WTC11 (cell line): ENCODE data around the gene NPHS1. TPM values are rescaled to one million over a fixed set of nuclear protein-coding genes. Genes with fewer than 3 reads are reported as not detected.

Source experiments
- ATAC-seq: fragments of 200-7000 bp; cut with Tn5 transposase; 2 replicates; pipeline ENCODE4 v1.10.0; 2021; ENCODE audit warnings: mild to moderate bottlenecking, moderate library complexity
- CTCF ChIA-PET: fragments of 300-600 bp; sonication (Branson Sonifier 250); formaldehyde crosslinking; loops from one replicate; lab custom pipeline; 2021; ENCODE audit warnings: antibody characterized with exemption; lab: Charles Lee
- POLR2A ChIA-PET: fragments of 350-600 bp; sonication (Branson Sonifier 250); formaldehyde crosslinking; loops from one replicate; lab custom pipeline; 2021; ENCODE audit warnings: antibody characterized with exemption; lab: Charles Lee
- DNase-seq: peaks from one replicate; pipeline ENCODE4 v3.0.0; 2021; ENCODE audit warnings: low spot score
- H3K27ac Mint-ChIP-seq: 2 replicates; pipeline ENCODE4 v1.8.0; 2021; ENCODE audit warnings: mixed read lengths
- H3K27me3 Mint-ChIP-seq: 2 replicates; pipeline ENCODE4 v1.8.0; 2021; ENCODE audit warnings: low read depth, mild to moderate bottlenecking, moderate library complexity, mixed read lengths
- H3K36me3 Mint-ChIP-seq: 2 replicates; pipeline ENCODE4 v1.8.0; 2021; ENCODE audit warnings: mixed read lengths
- H3K4me1 Mint-ChIP-seq: 2 replicates; pipeline ENCODE4 v1.8.0; 2022; ENCODE audit warnings: mixed read lengths
- H3K4me3 Mint-ChIP-seq: 2 replicates; pipeline ENCODE4 v1.8.0; 2021; ENCODE audit warnings: mild to moderate bottlenecking, moderate library complexity, mixed read lengths
- H3K9me3 Mint-ChIP-seq: 2 replicates; pipeline ENCODE4 v1.8.0; 2021; ENCODE audit warnings: mixed read lengths
- AFF4 ChIP-seq: sonication (generic); formaldehyde crosslinking; IDR thresholded peaks from 2 replicates; pipeline ENCODE4 v1.8.1; 2023; ENCODE audit warnings: mild to moderate bottlenecking, missing genetic modification reagents, borderline replicate concordance
- AR ChIP-seq: fragments of 250-450 bp; sonication (Bioruptor Pico); IDR thresholded peaks from 2 replicates; pipeline ENCODE4 v1.9.0; 2021; ENCODE audit warnings: mild to moderate bottlenecking
- ARID4B ChIP-seq: sonication (generic); formaldehyde crosslinking; IDR thresholded peaks from 2 replicates; pipeline ENCODE4 v1.8.0; 2023; ENCODE audit warnings: missing genetic modification reagents, mild to moderate bottlenecking, borderline replicate concordance
- ATF1 ChIP-seq: sonication (generic); formaldehyde crosslinking; IDR thresholded peaks from 2 replicates; pipeline ENCODE4 v1.8.1; 2023; ENCODE audit warnings: mild to moderate bottlenecking, moderate library complexity, missing genetic modification reagents
- CBFB ChIP-seq: sonication (generic); formaldehyde crosslinking; IDR thresholded peaks from 2 replicates; pipeline ENCODE4 v1.8.1; 2022; ENCODE audit warnings: mild to moderate bottlenecking, low read depth, missing genetic modification reagents
- CREB1 ChIP-seq: sonication (generic); formaldehyde crosslinking; IDR thresholded peaks from 2 replicates; pipeline ENCODE4 v1.8.0; 2023; ENCODE audit warnings: mild to moderate bottlenecking, missing genetic modification reagents
- ETV6 ChIP-seq: sonication (generic); formaldehyde crosslinking; IDR thresholded peaks from 2 replicates; pipeline ENCODE4 v1.8.1; 2022; ENCODE audit warnings: mild to moderate bottlenecking, missing genetic modification reagents
- MXD4 ChIP-seq: fragments of 250-450 bp; sonication (Bioruptor Pico); IDR thresholded peaks from 2 replicates; pipeline ENCODE4 v1.8.0; 2021; ENCODE audit warnings: mild to moderate bottlenecking, moderate library complexity, borderline replicate concordance
- NFATC4 ChIP-seq: fragments of 250-450 bp; sonication (Bioruptor Pico); IDR thresholded peaks from 2 replicates; pipeline ENCODE4 v1.9.0; 2021; ENCODE audit warnings: mild to moderate bottlenecking
- NFYB ChIP-seq: sonication (generic); formaldehyde crosslinking; conservative IDR thresholded peaks from 2 replicates; pipeline ENCODE4 v1.8.0; 2022; ENCODE audit warnings: low read depth, missing genetic modification reagents
- ZBTB21 ChIP-seq: sonication (generic); formaldehyde crosslinking; IDR thresholded peaks from 2 replicates; pipeline ENCODE4 v1.8.1; 2023; ENCODE audit warnings: mild to moderate bottlenecking, missing genetic modification reagents, borderline replicate concordance
- ZMAT4 ChIP-seq: fragments of 250-450 bp; sonication (Bioruptor Pico); IDR thresholded peaks from 2 replicates; pipeline ENCODE4 v1.9.0; 2021; ENCODE audit warnings: mild to moderate bottlenecking
- ZSCAN18 ChIP-seq: fragments of 250-450 bp; sonication (Bioruptor Pico); IDR thresholded peaks from 2 replicates; pipeline ENCODE4 v2.1.2; 2022; ENCODE audit warnings: mild to moderate bottlenecking, moderate library complexity
- total RNA-seq: library from RNA; stranded (reverse); gene quantifications from 3 replicates; pipeline ENCODE4 v1.2.3, GENCODE V29; 2021

Gene NPHS1
- total RNA-seq, 1 experiment from 2014 or later, result 0.61 TPM

GRCh38 chr19:35897706-35898451 lies 45.6 kb upstream of the NPHS1 start:
- Mint-ChIP-seq H3K36me3 (peaks cover 31% of the 10 kb centered on the region), H3K27ac (no peak overlapping the region), H3K4me1 (peaks cover 11% of the 10 kb centered on the region), H3K9me3 (no peaks in the 10 kb centered on the region), H3K27me3 (peaks cover 11% of the 10 kb centered on the region), H3K4me3 (peak overlapping the region; percentile 93)
- ChIA-PET CTCF (interaction anchor here (0.7 kb wide), 1 partner anchor 33 kb away, joined by 3 read pairs; no protein-coding TSS in a partner anchor), POLR2A (interaction anchor here (0.7 kb wide), 2 partner anchors 244 to 926 kb away, joined by 3 to 5 read pairs; no protein-coding TSS in a partner anchor)
- DNase-seq (no peak), ATAC-seq (no peak)
- TF ChIP-seq AFF4 (CRISPR knock-in tag), result no peak
- no peak for TF ChIP-seq CBFB
- no peak for TF ChIP-seq ATF1
- TF ChIP-seq ZMAT4 (CRISPR knock-in tag), result no peak
- no peak for TF ChIP-seq NFATC4
- no peak for TF ChIP-seq NFYB (CRISPR knock-in tag)
- TF ChIP-seq ZBTB21 (CRISPR knock-in tag), result no peak
- TF ChIP-seq ZSCAN18 (CRISPR knock-in tag), result no peak
- TF ChIP-seq CREB1 (CRISPR knock-in tag), result no peak
- TF ChIP-seq AR (CRISPR knock-in tag), result no peak
- no peak for TF ChIP-seq MXD4
- no peak for TF ChIP-seq ETV6 (CRISPR knock-in tag)
- TF ChIP-seq ARID4B, result no peak
